Esophagus mucosa (tissue), 1 donor: ENCODE measurements around the gene NDUFAF3. TPM values are rescaled to one million over a fixed set of nuclear protein-coding genes. Genes with fewer than 3 reads are reported as not detected.

Experiments
- ATAC-seq: fragments of 200-7000 bp; cut with Tn5 transposase; one replicate; pipeline ENCODE4 v1.9.1; 2020
- total RNA-seq: library from RNA; stranded (reverse); gene quantifications from one replicate; pipeline ENCODE4 v1.2.4, GENCODE V29; 2023
- donor health status: DM: yes; HTN: yes; CAD: no.

NDUFAF3 gene
- 44.0 TPM for total RNA-seq

- ATAC-seq = peak; percentile 82
These were observed at the start of gene NDUFAF3 for GRCh38 chr3:49021813-49022687. TSS of gene NDUFAF3 (plus strand) at chr3:49022121. CDS start at chr3:49022145, 24 bp downstream.

DNA sequence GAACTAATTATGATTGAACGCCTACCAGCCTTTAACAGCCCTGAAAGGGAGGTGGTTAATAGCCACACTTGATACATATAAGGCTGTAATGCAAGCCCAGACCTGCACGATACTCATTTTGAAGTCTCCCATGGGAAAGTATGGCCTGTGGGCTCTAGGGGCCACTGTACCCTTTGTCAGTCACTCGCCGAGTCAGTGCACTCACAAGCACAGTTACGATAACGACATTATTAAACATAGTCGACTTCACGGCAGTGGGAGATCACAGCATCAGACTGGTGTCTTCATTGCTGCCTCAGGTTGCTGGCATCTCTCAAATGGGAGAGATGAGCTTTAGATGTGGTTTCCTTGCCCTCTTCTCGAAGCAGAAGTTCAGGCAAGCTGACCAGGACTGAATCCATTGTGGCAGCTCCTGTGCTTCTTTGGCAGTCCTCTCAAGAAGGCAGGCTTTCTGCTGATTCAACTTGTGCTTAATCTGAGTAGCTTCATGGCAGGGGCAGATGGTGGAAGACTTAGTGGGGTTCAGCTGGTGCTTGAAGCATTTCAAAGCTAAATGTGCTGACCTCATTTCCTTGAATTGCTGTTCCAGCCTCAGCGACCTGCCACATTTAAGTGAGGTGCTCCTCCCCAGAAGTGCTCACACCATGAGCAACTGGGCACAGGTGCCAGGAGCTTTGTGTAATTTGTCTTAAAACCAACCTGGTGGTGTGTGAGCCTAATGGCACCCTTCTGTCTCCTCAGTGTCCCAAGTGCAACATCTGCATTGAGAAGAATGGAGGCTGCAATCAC is 47.7 kb upstream of the NDUFAF3 start:
- no peak for ATAC-seq

- ATAC-seq = no peak
These were observed 42.5 kb upstream of the NDUFAF3 start for GRCh38 chr3:48979451-48979850.

DNA sequence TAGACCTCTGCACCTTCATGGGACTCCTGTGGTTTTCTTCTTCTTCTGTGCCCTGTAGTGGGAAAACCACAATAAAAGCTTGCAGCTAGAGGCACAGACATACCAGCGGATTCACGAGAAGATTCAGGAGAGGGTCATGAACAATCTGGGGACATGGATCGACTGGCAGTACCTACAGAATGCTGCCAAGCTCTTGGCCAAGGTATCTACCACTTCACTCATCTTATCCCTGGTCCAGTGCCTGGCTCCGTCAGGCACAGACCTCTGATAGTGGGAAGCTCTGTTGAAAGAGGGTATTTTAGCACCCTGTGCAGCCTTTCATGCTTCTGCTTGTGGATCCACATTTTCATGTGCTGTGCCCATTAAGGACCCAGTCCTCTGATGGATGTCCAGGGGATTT is 41.6 kb upstream of the NDUFAF3 start:
- ATAC-seq = no peak

DNA sequence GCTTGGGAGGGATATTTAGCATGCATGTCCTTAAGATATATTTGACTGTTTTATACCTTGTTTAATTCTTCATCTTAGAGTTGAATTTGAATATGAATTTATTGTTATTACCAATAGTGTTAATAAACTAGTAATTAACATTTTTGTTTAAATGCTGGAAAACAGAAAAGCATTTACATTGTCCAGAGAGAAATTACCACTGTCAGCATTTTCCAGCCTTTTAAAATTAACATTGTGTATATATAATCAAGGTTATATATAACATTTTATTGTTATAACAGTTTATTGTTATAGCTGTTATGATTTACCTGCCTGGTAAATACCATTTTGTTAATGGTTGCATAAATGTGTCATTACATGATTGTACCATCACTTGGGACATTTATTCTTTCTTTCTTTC is 39.9 kb upstream of the NDUFAF3 start:
- ATAC-seq = no peak

DNA sequence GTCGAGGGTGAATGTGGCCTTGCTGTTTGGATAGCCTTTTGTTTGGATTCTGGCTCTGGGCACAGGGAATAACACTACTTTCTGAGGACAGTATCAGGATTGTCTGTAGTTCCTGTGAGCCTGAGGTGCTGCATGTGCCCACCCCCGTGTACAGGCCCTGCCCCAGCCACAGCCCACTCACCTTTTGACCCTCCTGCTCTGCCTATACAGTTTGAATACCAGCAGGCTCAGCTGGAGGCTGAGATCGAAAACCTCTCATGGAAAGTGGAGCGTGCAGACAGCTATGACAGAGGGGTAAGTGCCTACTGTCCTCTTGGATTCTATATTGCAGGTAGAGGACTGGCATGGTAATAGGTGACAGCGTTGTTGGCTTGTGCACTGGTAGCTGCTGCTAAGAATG is 39.2 kb upstream of the NDUFAF3 start:
- ATAC-seq = no peak

GRCh38 chr3:48983096-48983495 is 38.8 kb upstream of the NDUFAF3 start:
- ATAC-seq = no peak

GRCh38 chr3:48984663-48985062 is 37.3 kb upstream of the NDUFAF3 start:
- no peak for ATAC-seq

GRCh38 chr3:48985831-48986376 is 36.0 kb upstream of the NDUFAF3 start:
- ATAC-seq = no peak

DNA sequence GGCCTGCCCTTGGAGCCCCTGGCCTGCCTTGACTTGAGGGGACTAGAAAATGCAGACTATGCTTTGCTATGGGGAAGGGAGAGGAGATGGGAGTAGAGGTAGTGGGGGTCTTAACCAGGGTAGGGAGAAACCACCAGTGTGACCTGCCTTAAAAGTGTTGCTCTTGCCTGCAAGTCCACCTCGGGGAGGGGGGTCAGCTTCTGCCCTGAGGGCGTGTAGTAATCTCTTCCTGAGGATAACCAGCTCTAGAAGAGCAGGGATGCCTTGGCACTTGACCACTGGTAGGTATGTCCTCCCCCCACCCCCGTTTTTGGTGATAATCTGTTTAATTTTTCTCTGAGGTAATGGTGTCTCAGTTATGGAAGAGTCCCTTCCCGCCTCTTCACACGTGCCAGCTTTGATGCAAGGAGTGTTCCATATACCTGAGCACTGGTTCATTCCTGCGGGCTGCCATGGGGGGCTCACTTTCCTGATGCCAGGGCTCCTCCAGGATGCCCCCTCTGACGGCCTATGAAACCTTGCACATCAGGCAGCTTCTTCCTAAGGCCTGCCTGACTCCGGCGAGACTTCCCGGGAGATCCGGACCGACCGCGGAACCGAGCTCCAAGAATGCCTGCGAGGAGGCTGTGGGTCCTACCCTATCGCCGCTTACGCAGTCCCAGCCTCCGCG is 32.7 kb upstream of the NDUFAF3 start:
- no peak for ATAC-seq

DNA sequence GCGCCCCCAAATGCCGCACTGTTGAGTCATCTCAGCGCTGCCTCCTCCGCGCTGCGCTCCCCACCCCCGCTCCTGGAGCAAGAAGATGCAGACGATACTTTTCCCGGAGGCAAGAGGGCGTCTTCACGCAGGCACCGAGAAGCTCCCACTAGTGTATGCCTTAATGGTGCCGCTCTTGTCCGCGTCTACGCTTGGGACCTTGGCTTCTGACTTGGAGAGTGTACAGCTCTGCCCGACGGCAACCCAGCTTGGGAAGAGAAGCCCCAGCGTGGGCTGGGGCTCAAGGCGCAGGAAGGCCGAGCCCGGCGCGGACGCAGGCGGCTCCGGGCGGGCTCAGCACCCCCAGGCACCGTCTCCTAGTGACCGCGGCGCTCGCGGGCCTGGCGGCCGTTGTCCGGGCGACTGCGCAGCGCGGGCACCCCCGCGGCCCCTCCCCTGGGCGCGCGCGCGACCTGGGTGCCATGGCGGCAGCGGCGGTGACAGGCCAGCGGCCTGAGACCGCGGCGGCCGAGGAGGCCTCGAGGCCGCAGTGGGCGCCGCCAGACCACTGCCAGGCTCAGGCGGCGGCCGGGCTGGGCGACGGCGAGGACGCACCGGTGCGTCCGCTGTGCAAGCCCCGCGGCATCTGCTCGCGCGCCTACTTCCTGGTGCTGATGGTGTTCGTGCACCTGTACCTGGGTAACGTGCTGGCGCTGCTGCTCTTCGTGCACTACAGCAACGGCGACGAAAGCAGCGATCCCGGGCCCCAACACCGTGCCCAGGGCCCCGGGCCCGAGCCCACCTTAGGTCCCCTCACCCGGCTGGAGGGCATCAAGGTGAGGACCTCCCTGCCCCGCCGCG is 31.9 kb upstream of the NDUFAF3 start, which contains the start of gene P4HTM:
Gene P4HTM, plus strand, starts transcription at position 446 of the 840 bp plus-strand sequence. Its CDS starts 16 bp downstream, at position 462.
- peak; percentile 64 for ATAC-seq

DNA sequence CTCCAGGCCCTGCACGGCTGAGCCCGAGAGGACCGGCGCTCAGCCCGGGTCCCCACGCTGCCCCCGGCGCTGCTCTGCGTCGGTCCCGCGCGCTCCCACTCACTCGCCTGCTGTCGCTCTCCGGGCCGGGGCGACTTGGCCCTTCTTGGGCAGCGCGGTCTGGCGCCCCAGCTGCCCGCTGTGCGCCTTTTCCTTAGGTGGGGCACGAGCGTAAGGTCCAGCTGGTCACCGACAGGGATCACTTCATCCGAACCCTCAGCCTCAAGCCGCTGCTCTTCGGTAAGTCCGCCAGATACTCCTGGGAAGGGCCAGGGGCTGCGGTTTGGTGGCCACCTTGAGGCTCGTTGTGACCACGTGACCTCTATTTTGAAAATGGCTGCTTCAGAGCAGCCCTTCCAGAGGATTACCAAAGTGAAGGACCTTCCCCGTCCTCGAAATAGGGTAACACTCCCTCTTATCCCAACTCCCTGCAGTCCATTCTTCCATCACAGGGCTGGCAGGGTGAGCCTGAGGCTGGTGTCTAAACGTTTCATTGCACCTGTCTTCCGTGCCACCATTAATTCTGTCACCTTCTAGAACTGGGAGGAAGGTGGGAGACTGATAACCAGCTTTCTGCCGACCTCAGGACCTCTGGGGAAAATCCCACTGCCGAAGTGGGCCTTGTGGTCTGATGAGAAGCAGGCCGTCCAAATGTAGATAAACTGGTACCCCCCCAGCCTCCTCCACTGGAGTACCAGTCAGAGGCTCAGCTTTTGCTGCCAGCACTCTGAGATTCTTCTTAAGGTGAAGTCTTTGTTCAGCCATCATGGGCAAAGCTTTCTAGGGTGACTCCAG is 31.1 kb upstream of the NDUFAF3 start:
- ATAC-seq = peak; percentile 3

- no peak for ATAC-seq
These were observed 29.9 kb upstream of the NDUFAF3 start for GRCh38 chr3:48991851-48992545.

DNA sequence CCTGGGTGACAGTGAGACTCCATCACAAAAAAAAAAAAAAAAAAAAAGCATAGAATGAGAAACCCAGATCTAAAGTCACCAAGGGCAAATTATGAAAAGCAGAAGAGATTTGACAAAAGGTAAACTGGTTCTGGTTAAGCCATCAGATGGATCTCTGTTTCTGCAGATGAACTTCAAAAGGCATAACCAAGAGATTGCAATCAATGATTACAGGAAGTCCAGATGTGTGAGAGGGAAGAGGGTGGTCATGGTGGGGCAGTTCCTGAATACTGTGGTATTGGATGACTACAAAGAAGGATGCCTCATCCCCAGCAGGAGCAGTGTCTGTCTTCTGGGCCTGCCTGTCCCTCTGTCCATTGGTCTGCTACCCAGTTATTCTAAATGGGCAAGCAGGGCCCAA is 28.1 kb upstream of the NDUFAF3 start:
- ATAC-seq = no peak

DNA sequence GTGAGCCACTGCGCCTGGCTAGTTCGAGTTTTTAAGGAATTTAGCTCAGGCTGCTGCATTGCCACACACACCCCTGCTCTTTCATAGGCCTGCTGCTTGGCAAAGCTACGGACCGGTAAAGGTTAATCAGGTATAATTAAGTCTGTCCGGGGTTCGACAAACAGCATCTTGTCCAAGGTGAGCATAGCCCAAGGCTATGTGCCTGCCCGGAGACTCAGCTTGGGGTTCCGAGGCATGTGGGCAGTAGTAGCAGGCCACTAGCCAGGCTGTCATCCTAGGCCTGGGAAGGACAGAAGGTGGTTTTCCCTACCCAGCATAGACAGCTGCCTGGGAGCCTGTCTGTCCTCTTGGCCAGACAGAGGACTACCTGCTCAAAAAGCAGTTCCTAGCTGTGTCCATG is 25.3 kb upstream of the NDUFAF3 start:
- no peak for ATAC-seq

- no peak for ATAC-seq
These were observed 24.8 kb upstream of the NDUFAF3 start for GRCh38 chr3:48997102-48997635.

- ATAC-seq = no peak
These were observed 23.9 kb upstream of the NDUFAF3 start for GRCh38 chr3:48997714-48998637.

DNA sequence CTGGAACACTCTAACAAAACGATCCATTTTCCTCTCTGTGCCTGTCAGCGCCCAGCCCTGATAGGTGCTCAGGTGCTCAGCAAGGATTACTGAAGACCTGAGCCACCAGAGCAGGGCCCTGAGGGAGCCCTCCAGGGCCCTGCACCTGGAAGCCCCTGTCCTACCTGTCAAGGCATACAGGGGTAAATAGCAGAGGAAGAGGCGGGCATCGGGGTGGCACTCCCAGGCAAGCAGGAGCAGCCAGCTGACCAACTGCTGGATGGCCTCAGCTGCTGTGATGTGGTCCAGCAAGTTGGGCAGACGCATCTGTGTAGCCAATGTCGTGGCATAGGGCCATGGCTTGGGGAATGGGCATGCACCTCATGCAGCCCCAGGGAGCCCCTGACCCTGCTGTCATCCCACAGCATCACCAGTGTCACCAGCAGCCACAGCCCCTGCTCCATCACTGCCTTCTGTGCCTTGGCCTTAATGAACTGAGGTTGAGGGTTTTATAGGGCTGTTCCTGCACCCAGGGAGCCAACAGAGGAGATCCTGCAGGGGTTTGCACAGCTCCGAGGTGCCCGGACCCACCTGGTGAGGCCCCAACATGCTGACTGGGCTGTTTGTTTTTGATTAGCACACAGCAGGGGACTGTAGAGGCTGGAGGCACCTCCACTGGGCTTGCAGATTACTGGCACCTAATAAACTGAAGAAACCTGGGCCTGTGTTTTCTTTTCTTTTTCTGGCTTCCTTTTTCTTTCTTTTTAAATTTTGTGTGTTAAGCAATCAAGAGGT is 22.6 kb upstream of the NDUFAF3 start:
- ATAC-seq = no peak
